Coronary artery (tissue), 2 donors: Measurements from ENCODE around the gene ST3GAL4.

Experiments used
- DNase-seq: peaks from one replicate; pipeline ENCODE4 v3.0.0-alpha.2; 2017; ENCODE audit warnings: low spot score
- H3K27ac ChIP-seq, 2 donors: fragments of 200-600 bp; sonication (generic); one replicate each; pipeline ENCODE4 v1.5.1; 2016 to 2019
- H3K4me3 ChIP-seq: fragments of 200-600 bp; sonication (generic); 2 replicates; pipeline ENCODE4 v1.5.1; 2016; ENCODE audit warnings: mild to moderate bottlenecking, moderate library complexity
- CTCF ChIP-seq: fragments of 200-600 bp; sonication (generic); IDR thresholded peaks from one replicate; pipeline ENCODE4 v1.5.1; 2019; ENCODE audit warnings: antibody characterized with exemption

Gene ST3GAL4

DNA sequence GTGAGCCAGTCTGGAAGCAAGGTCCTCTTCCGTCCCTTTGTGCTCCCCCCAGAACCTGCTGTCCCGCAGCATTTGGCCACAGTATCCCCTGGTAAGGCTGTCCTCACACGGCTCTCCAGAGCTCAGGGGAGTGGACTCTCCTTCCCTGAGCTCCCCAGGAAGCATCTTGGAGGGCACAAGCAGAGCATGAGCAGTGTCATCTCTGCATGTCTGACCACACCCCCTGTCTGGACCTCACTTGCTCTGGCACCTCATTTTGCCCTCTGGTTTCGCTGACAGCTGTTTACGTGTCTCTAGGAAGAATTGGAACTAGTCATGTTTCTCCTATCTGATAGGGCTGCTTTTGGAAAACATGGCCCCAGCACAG lies 36.1 kb upstream of the ST3GAL4 start:
- DNase-seq = no peak
- no peak for TF ChIP-seq CTCF
- peak overlapping the region; percentile 58 to 94 for H3K27ac ChIP-seq
- H3K4me3 ChIP-seq = peak overlapping the region; percentile 56

DNA sequence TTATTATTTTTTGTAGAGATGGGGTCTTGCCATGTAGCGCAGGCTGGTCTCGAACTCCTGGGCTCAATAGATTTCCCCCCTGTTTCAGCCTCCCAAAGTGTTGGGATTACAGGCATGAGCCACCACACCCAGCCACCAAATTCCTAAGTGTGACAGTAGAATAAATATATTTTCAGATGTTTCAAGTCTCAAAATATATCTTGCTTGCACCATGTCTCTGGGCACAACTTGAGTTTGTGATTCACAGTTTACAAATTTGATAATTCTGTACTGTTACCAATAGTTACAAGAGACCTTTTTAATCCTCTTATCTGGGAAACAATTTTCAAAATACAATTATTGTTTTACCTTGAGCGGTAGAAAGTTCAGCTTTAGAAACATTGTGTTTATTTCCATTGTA lies 32.5 kb upstream of the ST3GAL4 start:
- TF ChIP-seq CTCF = no peak
- Histone ChIP-seq H3K4me3 (no peak overlapping the region), H3K27ac (no peak overlapping the region)
- DNase-seq = no peak

DNA sequence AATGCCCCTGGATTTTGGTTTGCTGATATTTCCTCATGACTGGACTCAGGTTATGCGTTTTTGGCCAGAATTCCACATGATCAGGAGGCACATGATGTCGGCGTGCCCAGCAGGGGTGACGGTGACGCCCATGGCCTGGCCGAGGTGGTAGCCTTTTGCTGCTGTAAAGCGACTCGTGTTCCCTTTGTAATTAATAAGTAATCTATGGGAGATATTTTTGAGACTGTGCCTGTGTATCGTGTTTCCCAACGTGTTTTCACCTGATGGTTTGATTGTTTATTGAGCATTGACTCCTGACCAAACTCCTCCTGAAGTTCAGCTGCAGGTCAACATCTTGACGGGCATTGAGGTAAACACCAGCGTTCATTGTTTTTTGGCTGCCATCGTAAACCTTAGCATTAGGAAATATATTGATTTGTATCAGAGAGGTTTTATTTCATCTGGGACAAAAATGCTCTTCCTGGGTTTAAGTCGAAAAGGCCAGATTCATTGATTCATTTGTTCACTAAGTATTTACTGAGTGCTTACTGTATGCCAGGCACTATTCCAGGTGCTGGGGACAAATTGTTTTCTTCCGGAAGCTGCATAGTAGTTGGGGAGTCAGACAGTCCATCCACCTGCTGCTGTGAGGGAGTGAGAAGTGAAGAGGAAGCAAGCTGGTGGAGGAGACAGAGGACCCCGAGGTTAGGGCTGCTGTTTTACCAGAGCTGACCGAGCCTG lies 28.0 kb upstream of the ST3GAL4 start:
- no peak for TF ChIP-seq CTCF
- Histone ChIP-seq H3K27ac (no peak overlapping the region), H3K4me3 (no peak overlapping the region)
- DNase-seq = no peak

DNA sequence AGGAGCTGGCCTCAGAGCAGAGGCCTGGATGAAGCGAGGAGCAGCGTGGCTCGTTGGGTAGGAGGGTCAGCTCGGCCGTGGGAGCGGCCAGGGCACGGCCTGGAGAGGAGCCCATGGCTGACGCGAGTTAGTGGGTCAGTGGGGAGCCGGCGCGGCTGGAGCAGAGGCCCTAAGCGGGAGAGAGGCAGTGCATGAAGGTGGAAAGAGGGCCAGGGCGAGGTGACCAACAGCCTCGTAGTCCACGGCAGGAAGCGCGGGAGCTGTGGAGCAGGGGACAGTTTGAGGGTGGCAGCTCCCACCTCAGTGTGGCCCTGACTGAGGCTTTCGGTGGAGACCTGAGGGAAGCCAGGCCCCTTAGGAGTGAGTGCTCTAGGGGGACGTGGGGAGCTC lies 27.5 kb upstream of the ST3GAL4 start:
- Histone ChIP-seq H3K4me3 (no peak overlapping the region), H3K27ac (no peak overlapping the region)
- no peak for TF ChIP-seq CTCF
- no peak for DNase-seq

DNA sequence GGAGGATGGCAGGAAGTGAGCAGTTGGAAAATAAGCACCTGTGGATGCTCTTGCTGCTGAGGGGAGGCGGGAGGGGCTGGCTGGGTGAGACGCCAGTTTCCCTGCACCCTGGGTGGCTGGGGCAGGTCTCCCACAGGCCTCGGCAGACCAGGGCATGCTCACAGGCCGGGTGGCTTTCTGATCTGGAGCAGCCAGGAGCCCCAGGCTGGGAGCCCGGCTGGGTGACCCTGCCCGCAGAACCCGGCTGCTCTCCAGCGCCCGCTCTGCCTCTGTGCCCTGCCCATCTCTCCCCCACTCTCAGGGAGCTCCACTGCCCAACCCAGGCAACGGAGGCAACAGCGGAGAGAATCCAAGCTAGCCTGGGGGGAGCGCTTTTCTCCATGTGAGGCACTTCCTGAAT lies 27.0 kb upstream of the ST3GAL4 start:
- DNase-seq = no peak
- no peak overlapping the region for H3K4me3 ChIP-seq
- TF ChIP-seq CTCF = no peak
- H3K27ac ChIP-seq = no peak overlapping the region

DNA sequence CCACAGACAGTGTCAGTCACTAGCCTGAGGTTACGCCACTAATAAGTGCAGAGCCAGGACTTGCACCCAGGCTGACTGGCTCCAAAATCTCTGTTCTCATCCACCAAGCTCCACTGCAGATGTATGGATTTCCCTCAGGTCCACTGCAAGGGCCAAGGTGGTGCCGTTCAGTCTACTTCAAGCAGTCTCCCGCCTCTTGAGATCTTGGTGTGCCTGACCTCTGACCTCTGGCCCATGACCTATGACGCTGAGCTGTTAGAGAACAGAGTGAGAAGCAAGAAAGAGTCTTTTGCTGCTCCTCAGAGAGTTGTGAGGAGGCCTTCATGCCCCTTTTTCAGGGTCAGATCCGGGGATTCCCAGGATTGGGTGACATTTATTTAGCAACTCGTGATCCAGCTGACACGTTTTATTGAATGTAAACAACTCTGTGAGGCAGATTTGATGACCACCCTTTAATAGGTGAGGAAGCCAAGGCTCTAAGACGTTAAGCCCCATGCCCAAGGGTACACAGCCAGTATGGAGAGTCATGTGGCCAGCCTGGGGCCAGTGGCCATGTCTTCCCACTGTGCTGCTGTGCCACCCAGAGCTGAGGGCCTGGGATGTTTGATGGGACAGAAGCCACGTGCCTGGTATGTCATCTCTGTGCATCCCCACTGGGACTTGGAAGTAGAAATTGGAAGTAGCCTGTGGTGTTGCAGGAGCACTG lies 26.4 kb upstream of the ST3GAL4 start:
- DNase-seq = no peak
- H3K27ac ChIP-seq = no peak overlapping the region
- no peak for TF ChIP-seq CTCF

DNA sequence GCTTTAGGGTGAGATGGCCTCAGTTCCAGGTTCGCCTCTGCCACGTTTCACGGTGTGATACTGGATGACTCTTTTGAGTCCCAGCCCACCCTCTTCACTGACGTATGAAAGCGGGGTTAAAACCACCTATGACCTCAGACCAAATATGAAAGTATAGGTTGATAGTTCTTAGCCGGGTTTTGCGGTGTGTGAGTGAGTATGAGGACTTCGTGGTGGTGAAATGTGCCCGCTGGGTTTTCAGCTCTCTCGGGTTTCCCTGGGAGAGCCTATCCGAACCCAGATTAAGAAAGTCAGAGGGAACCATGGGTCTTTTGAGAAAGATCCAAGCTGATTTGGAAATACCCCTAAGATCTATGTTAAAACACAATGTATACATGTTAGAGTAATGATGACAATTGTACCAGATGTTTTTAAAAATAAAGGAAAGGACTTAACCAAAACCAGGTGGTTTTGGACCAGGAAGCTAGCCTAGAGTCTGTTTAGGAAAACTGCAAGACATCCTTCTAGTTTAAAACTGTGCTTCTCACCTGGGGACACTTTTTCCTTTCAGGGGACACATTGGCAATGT lies 25.8 kb upstream of the ST3GAL4 start:
- no peak overlapping the region for H3K4me3 ChIP-seq
- no peak for TF ChIP-seq CTCF
- DNase-seq = no peak
- H3K27ac ChIP-seq = no peak overlapping the region

More for the DNA sequence above, 26.4 kb upstream of the ST3GAL4 start:
- no peak overlapping the region for H3K4me3 ChIP-seq
